Effector CD8-positive, alpha-beta T cell (primary cell): ENCODE measurements around the gene LINS1.
"Not testable (repeated sequence)": the region's sequence is repeated elsewhere in the genome, so short reads cannot be mapped to it uniquely, and the experiment has no call there.

Experiments used
- DNase-seq: peaks from one replicate; lab custom pipeline; 2025; lab: John Stamatoyannopoulos, UW

LINS1 gene

DNA sequence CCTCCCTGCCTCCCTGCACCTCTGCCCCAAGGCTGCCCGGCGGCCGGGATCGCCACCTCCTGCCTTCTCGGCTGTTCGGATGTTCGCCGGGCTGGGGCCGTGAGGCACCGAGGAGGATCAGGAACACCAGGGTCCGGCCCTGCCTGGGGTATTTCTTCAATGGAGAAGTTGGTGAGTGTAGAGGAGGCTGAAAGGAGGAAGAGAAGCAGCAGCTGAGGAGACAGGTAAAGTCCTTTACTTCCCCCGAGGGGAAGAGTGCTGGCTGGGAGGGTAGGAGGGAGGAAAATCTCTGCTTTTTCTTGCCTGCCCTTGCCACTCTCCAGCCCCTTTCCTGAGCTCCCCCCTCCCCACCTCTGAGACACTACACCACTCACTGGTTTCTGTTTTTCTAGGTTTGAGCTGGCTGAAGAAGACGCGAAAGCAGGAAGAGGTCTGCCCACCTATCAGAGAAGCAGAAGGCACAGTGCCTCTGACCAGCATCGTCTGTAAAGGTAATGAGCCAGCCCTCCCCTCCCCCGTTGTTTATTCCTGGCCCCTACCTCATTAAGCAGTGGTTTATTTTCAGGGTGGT is 924 bp upstream of the LINS1 start:
- peak; percentile 46 for DNase-seq

DNA sequence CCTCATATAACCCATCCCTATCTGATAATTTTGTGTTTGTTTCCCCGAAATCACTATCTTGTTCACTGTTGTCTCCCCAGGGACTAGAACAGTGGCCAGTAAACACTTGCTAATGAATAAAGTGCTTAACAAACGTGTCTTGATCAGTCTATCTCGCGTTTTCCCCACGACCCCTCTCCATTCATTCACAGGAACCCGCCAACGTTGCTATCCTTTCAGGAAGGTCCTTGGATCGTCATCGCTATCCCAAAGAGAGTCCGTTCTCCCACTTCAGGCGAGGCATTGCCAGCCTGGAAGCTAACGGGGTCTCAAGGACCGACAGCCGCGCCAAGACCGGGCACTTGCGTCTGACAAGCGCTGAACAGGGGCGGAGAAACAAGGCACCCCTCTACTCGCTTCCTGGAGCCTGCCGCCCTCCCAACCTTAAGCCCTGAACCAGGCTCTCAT is 344 bp downstream of the LINS1 start:
- no peak for DNase-seq

DNA sequence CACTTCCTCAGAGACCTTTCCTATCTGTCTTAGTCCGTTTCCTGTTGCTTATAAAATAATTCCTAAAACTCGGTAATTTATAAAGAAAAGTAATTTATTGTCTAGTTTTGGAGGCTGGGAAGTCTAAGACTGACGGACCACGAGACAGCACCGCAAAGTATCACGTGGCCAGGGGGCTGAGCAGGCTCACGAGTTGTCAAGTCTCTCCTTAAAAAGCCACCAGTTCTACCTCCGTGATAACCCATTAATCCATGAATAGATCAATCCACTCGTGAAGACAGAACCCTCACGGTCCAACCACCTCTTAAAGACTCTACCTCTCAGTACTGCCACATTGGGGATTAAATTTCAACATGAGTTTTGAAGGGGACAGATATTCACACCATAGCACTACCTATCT is 821 bp downstream of the LINS1 start:
- DNase-seq = peak; percentile 13

DNA sequence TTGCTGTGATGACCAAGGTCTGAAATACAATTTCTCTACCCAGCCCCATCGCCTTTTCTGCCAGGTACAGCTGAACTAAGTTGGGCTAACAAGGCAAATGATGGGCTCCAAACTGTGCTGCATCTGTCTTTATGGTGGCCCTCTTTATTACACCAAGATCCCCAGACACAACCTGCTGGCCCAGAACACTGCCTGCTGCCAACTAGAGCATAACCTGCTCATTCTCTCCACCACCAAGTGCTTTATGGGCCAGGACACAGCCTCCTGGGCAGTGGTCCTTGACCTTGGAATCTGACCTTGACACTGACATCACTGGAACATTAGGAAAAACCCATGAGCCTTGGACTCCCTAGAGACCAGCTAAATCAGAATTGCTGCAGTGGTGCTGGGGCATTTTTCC is 3.3 kb downstream of the LINS1 start:
- DNase-seq = no peak

DNA sequence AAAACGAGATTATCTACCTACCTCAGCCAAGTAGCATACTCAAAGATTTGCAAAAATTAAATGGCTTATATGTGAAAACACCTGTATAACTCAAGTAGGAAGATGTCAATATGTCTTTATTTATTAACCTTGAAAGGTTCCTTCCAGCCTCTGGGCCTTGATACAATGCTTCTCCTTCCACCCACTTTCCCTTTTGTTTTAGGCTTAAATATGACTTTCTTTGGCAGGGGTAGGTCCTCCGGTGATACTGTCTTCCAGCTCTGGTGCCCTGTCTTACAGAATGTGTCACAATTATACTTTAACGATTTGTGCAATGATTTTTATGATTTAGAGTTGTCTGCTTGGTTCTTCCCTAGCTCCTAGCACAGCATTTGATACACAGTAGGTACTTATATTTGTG is 4.1 kb downstream of the LINS1 start:
- no peak for DNase-seq

- DNase-seq = peak; percentile 90
Measured at GRCh38 chr15:100596792-100597191, 5.2 kb downstream of the LINS1 start.

DNA sequence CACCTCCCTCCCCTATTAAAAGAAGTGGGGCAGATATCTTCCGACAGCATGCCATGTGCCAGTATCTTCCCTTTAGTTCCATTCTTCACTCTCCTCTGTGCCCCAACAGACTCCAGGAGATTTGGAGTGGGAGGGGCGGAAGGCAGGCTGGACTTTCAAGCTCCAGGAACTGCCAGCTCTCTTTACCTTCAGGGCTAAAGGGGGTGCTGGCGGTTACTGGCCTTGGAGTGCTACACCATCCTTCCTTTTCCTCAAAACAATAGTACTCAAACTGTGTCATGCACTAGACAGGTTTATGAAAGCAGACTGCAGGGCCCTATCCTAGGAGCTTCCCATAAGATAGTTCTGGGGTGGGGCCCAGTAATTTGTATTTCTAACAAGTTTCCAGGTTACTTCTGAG is 6.0 kb downstream of the LINS1 start:
- DNase-seq = no peak

GRCh38 chr15:100593431-100593830 is 8.6 kb downstream of the LINS1 start:
- no peak for DNase-seq

DNA sequence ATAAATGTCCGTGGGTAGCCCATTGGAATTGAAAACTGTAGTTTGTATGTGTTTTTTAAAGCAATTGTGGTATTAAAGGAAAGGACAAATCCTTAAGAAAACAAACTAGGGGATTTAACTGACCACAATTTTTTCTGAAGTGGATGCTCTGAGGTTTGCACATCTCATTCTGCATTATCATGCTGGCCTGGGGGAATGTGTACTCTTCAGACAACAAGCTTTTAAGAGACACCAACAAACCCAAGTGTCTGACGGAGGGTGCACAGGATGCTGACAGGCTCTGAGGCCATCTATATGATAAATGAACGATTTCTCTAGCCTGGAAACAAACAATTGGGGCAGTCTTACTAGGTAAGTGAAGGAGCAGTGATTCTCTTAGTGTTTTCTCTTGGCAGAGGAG is 9.1 kb downstream of the LINS1 start:
- DNase-seq = no peak

DNA sequence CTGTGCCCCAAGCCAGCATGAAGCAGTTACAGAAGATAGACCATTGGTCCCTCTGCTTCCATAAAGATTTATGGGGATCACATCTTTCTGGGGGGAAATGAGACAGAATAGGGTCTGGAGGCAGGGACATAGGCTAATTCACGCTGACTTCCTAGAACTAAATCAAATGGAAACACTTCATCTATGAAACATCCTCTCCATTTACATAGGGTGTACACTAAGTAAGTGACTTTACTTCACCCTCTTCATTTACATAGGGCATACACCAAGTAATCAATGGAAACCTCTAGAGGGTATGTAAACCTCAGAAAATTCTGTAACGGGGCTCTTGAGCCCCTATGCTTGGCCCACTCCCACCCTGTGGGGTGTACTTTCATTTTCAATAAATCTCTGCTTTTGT is 10.1 kb downstream of the LINS1 start:
- no peak for DNase-seq

DNA sequence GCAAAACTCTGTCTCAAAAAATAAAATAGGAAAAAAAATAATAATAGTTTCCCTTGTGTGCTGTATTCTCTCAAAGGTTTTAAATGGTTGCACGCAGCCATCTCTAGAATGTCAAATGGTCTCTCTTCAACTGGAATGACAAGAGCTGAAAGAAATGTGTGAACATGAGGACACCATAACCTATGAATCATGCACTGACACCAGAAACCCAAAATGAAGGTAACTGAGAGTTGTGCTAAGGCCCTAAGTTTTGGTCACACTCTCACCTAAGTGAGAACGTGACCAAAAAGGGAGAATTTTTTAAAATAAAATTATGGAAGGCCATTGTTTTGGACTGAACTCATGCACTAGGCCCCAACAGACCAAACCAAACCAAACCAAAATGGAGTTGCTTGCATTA is 10.8 kb downstream of the LINS1 start:
- not testable (repeated sequence) for DNase-seq

- DNase-seq = no peak
Measured at GRCh38 chr15:100588638-100589242, 13.2 kb downstream of the LINS1 start.

GRCh38 chr15:100580414-100580813 is 21.6 kb downstream of the LINS1 start:
- DNase-seq = no peak

GRCh38 chr15:100573526-100573925 is 28.5 kb downstream of the LINS1 start:
- no peak for DNase-seq

DNA sequence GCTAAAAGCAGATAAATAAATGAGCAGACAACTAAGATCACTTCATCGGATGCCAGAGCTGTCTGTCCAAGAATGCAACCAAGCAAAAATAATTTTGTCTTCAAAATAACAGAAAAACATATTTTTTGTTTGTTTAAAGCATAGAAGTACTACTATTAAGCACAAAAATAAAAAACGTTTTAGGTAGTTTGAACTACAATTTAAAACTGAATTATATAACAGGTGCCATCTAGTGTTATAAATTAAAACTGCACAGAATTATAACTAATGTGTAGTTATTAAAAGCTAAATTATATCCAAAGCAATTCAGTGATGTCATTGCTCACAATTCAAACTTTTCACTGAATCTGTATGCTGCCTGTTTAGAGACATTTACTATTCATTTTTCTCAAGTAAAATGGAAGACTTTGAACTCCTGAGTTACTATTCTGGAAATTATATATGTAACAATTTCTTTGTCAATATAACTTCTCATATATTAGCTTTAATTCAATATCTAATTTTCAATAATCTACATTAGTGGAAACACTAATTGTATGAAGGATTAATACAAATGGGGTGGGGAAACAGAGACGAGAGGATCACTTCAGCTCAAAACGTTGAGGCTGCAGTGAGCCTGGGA is 29.5 kb downstream of the LINS1 start:
- DNase-seq = no peak

- DNase-seq = no peak
Measured at GRCh38 chr15:100571592-100572167, 30.3 kb downstream of the LINS1 start.

GRCh38 chr15:100570735-100571313 is 31.2 kb downstream of the LINS1 start:
- no peak for DNase-seq

- no peak for DNase-seq
Measured at GRCh38 chr15:100570275-100570674, 31.7 kb downstream of the LINS1 start.

- no peak for DNase-seq
Measured at GRCh38 chr15:100569391-100569790, 32.6 kb downstream of the LINS1 start.

- DNase-seq = no peak
Measured at GRCh38 chr15:100566850-100567628, 34.9 kb downstream of the LINS1 start.

GRCh38 chr15:100565591-100565990 is 36.4 kb downstream of the LINS1 start:
- DNase-seq = no peak

DNA sequence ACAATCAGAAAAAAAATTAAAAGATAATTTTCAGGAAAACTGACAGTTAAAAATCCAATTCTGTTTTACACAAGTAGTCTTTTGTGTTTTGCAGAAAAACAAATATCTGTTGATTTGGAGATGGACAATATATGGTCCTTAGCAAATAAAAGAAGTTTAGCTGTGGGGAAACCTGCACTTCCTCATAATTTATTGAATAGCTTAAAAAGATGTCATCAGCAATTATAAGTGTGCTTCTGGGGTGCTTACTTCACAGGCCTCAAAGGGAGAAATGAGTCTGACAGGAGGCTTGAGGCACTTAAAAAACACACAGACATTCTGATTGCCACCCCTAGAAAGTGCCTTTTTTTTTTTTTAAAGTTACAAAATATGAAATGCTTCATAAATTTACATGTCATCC is 41.7 kb downstream of the LINS1 start:
- no peak for DNase-seq
